Panc1 (cell line): ENCODE results near the gene EMILIN3. TPM values are rescaled to one million over a fixed set of nuclear protein-coding genes. Genes with fewer than 3 reads are reported as not detected.
A peak's percentile ranks its signal among the peaks of the same experiment; 100 is the strongest.

Experiments used
- ATAC-seq: fragments of 200-7000 bp; cut with Tn5 transposase; 2 replicates; pipeline ENCODE4 v1.9.1; 2020; ENCODE audit warnings: mild to moderate bottlenecking, moderate library complexity
- BruUV-seq: library from RNA; stranded (reverse); fragments of 400-500 nt; replicated peaks from 2 replicates; lab custom pipeline; 2021; lab: Mats Ljungman, UMichigan
- CTCF ChIA-PET: fragments of 300-600 bp; sonication (Branson Sonifier 250); formaldehyde crosslinking; loops from one replicate; lab custom pipeline; 2022; ENCODE audit warnings: antibody characterized with exemption; lab: Charles Lee
- POLR2A ChIA-PET: fragments of 300-600 bp; sonication (Branson Sonifier 250); formaldehyde crosslinking; loops from one replicate; lab custom pipeline; 2022; ENCODE audit warnings: antibody characterized with exemption; lab: Charles Lee
- DNase-seq: peaks from one replicate; pipeline ENCODE4 v3.0.0-alpha.2; 2010; ENCODE audit warnings: low read depth, low spot score
- H3K27ac ChIP-seq: 2 replicates; pipeline ENCODE4 v1.5.1; 2011; ENCODE audit warnings: mild to moderate bottlenecking, low read length, inconsistent platforms
- H3K27me3 ChIP-seq: fragments of 200-500 bp; sonication (Bioruptor generic); 2 replicates; pipeline ENCODE4 v1.6.0; 2014; ENCODE audit warnings: low read length, inconsistent platforms; ENCODE audit not compliant: control insufficient read depth, insufficient read depth
- H3K36me3 ChIP-seq: fragments of 200-500 bp; sonication (Bioruptor generic); 2 replicates; pipeline ENCODE4 v1.5.1; 2014; ENCODE audit warnings: inconsistent platforms, mild to moderate bottlenecking, low read length, moderate library complexity; ENCODE audit not compliant: control insufficient read depth, insufficient read depth
- H3K4me1 ChIP-seq: 2 replicates; pipeline ENCODE4 v1.5.1; 2011; ENCODE audit warnings: inconsistent platforms, mild to moderate bottlenecking, low read length, moderate library complexity; ENCODE audit not compliant: control insufficient read depth, insufficient read depth
- H3K4me3 ChIP-seq, 2 experiments: 2 replicates each; pipeline ENCODE4 v1.5.1; 2011 to 2012; ENCODE audit warnings: low read depth in 2 of 2, low read length in 2 of 2, mild to moderate bottlenecking in 2 of 2, inconsistent platforms in 1 of 2, moderate library complexity in 1 of 2
- H3K9me3 ChIP-seq: fragments of 200-500 bp; sonication (Bioruptor generic); 2 replicates; pipeline ENCODE4 v1.5.1; 2014; ENCODE audit warnings: low read depth, mild to moderate bottlenecking, inconsistent platforms, low read length, moderate library complexity; ENCODE audit not compliant: control insufficient read depth, insufficient read depth
- CTCF ChIP-seq: fragments of 450-650 bp; IDR thresholded peaks from 2 replicates; pipeline ENCODE4 v1.5.1; 2017; ENCODE audit warnings: mild to moderate bottlenecking
- POLR2AphosphoS5 ChIP-seq: IDR thresholded peaks from 2 replicates; pipeline ENCODE4 v1.6.1; 2012; ENCODE audit warnings: mild to moderate bottlenecking, low read depth, low read length, moderate library complexity
- REST ChIP-seq, 2 experiments: IDR thresholded peaks; 2 replicates each; pipeline ENCODE4 v1.6.1; 2011 to 2012; ENCODE audit warnings: low read depth in 2 of 2, control low read depth in 1 of 2, low read length in 1 of 2, mild to moderate bottlenecking in 1 of 2, moderate library complexity in 1 of 2; ENCODE audit not compliant: insufficient read depth in 1 of 2
- TCF7L2 ChIP-seq: IDR thresholded peaks from 2 replicates; pipeline ENCODE4 v1.6.1; 2011; ENCODE audit warnings: mild to moderate bottlenecking, low read depth, low read length, inconsistent platforms
- in situ Hi-C: cut with HindIII; loops from 2 replicates; pipeline ENCODE4 v1.10.0; 2016; ENCODE audit warnings: low sequenced_read_pairs, low pct_unique_long_range_greater_than_20kb
- intact Hi-C: fragments of 100-400 bp; cut with micrococcal nuclease; formaldehyde crosslinking; loops from one replicate; pipeline ENCODE4 v1.10.0; 2022; ENCODE audit not compliant: unreplicated experiment
- total RNA-seq: library from RNA; stranded (reverse); gene quantifications from one replicate; pipeline ENCODE4 v1.2.1, GENCODE V29; 2021; ENCODE audit not compliant: unreplicated experiment

The EMILIN3 gene
- total RNA-seq, 1 experiment from 2014 or later = 0.54 TPM

- Histone ChIP-seq H3K4me3 (peak overlapping the region; percentile 52 to 86), H3K36me3 (no peaks in the 10 kb centered on the region), H3K27ac (no peak overlapping the region), H3K9me3 (no peaks in the 10 kb centered on the region), H3K27me3 (no peaks in the 10 kb centered on the region), H3K4me1 (peaks cover 3% of the 10 kb centered on the region; the same call in 1 of the 2 replicates)
- intact Hi-C loops (loop anchor here (1.0 to 2.0 kb wide), 2 partner anchors 167 to 205 kb away; no protein-coding TSS in a partner anchor), in situ Hi-C loops (no loop called here)
- TF ChIP-seq POLR2AphosphoS5 (no peak), REST (IDR thresholded peaks at IDR 0.05; ENCODE audit: insufficient read depth in 1 of 2, low read depth in 2 of 2, low read length in 1 of 2) (no peak), TCF7L2 (no peak), CTCF (peak; percentile 96)
- DNase-seq (no peak), ATAC-seq (peak; percentile 85)
- BruUV-seq = no TSS peak
- POLR2A ChIA-PET = no interaction called here
- CTCF ChIA-PET = interaction anchor here (0.6 to 3.5 kb wide), 9 partner anchors 46 to 388 kb away, joined by 3 to 40 read pairs (median 4); no protein-coding TSS in a partner anchor
These were observed 26.7 kb downstream of the EMILIN3 start for GRCh38 chr20:41339957-41340326.

- Histone ChIP-seq H3K27me3 (no peaks in the 10 kb centered on the region), H3K4me3 (no peak overlapping the region), H3K9me3 (no peaks in the 10 kb centered on the region), H3K27ac (no peak overlapping the region), H3K36me3 (no peaks in the 10 kb centered on the region), H3K4me1 (peaks cover 3% of the 10 kb centered on the region; the same call in 1 of the 2 replicates)
- in situ Hi-C loops = no loop called here
- intact Hi-C loops = no loop called here
- DNase-seq (no peak), ATAC-seq (no peak)
- TF ChIP-seq CTCF (no peak), REST (IDR thresholded peaks at IDR 0.05; ENCODE audit: insufficient read depth in 1 of 2, low read depth in 2 of 2, low read length in 1 of 2) (no peak), TCF7L2 (no peak)
- no TSS peak for BruUV-seq
- CTCF ChIA-PET = no interaction called here
- POLR2A ChIA-PET = no interaction called here
These were observed 29.7 kb downstream of the EMILIN3 start for GRCh38 chr20:41336711-41337492.
